ENCODE data around the gene NR0B2.

Gene NR0B2

GRCh38 chr1:26938004-26938658 is 24.4 kb upstream of the NR0B2 start:
- Histone ChIP-seq H3F3A (ENCODE audit: control insufficient read depth, insufficient read depth) (no peaks in the 10 kb centered on the region), H3K9me3 (ENCODE audit: control insufficient read depth, insufficient read depth, low read length) (no peaks in the 10 kb centered on the region), H3K4me2 (ENCODE audit: low read length) (no peak overlapping the region), H3K4me3 (ENCODE audit: low read length) (no peak overlapping the region), H3K79me2 (ENCODE audit: control insufficient read depth, low read length) (peaks cover 58% of the 10 kb centered on the region), H3K36me3 (ENCODE audit: control insufficient read depth, low read length) (peaks cover 63% of the 10 kb centered on the region), H3K27me3 (ENCODE audit: control insufficient read depth, low read length) (no peaks in the 10 kb centered on the region), H3K4me1 (ENCODE audit: control insufficient read depth, low read length) (no peaks in the 10 kb centered on the region), H4K20me1 (ENCODE audit: control insufficient read depth, insufficient read depth, low read depth, low read length) (no peaks in the 10 kb centered on the region), H3K9me2 (replicated peaks; ENCODE audit: control insufficient read depth, low read length) (no peaks in the 10 kb centered on the region), H3K27ac (ENCODE audit: low read depth, low read length) (no peak overlapping the region)
- TF ChIP-seq, protein P1, sequence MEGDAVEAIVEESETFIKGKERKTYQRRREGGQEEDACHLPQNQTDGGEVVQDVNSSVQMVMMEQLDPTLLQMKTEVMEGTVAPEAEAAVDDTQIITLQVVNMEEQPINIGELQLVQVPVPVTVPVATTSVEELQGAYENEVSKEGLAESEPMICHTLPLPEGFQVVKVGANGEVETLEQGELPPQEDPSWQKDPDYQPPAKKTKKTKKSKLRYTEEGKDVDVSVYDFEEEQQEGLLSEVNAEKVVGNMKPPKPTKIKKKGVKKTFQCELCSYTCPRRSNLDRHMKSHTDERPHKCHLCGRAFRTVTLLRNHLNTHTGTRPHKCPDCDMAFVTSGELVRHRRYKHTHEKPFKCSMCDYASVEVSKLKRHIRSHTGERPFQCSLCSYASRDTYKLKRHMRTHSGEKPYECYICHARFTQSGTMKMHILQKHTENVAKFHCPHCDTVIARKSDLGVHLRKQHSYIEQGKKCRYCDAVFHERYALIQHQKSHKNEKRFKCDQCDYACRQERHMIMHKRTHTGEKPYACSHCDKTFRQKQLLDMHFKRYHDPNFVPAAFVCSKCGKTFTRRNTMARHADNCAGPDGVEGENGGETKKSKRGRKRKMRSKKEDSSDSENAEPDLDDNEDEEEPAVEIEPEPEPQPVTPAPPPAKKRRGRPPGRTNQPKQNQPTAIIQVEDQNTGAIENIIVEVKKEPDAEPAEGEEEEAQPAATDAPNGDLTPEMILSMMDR (IDR thresholded peaks at IDR 0.05; ENCODE audit: low read depth, low read length, poor library complexity, severe bottlenecking), result no peak
- no peak for TF ChIP-seq EZH2phosphoT487 (IDR thresholded peaks at IDR 0.05; ENCODE audit: borderline replicate concordance, low read length)

DNA sequence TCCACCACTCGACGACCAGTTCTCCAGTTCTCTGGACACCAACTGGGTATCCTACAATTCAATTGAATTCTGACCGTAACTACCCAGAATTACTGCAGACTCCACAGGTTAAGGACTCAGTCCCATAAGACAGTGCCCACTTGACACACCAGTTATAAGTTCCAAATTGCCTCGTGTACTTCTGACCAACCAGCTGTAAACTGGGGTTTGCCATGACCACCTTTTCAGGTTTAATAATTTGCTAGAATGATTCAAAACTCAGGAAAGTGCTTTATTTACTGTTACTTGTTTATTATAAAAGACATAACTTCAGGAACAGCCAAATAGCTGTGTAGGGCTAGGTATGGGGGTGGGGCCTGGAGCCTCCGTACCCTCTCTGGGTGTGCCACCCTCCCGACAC is 23.0 kb upstream of the NR0B2 start:
- Histone ChIP-seq H3K9me3 (ENCODE audit: control insufficient read depth, insufficient read depth, low read length) (no peaks in the 10 kb centered on the region), H3K4me1 (ENCODE audit: control insufficient read depth, low read length) (peaks cover 6% of the 10 kb centered on the region), H3K36me3 (ENCODE audit: control insufficient read depth, low read length) (peaks cover 64% of the 10 kb centered on the region), H4K20me1 (ENCODE audit: control insufficient read depth, insufficient read depth, low read depth, low read length) (no peaks in the 10 kb centered on the region), H3F3A (ENCODE audit: control insufficient read depth, insufficient read depth) (no peaks in the 10 kb centered on the region), H3K9me2 (replicated peaks; ENCODE audit: control insufficient read depth, low read length) (no peaks in the 10 kb centered on the region), H3K4me2 (ENCODE audit: low read length) (no peak overlapping the region), H3K79me2 (ENCODE audit: control insufficient read depth, low read length) (peaks cover 69% of the 10 kb centered on the region), H3K27me3 (ENCODE audit: control insufficient read depth, low read length) (no peaks in the 10 kb centered on the region), H3K4me3 (ENCODE audit: low read length) (no peak overlapping the region), H3K27ac (ENCODE audit: low read depth, low read length) (no peak overlapping the region)
- TF ChIP-seq, protein P1 (IDR thresholded peaks at IDR 0.05; ENCODE audit: low read depth, low read length, poor library complexity, severe bottlenecking), result no peak
- no peak for TF ChIP-seq EZH2phosphoT487 (IDR thresholded peaks at IDR 0.05; ENCODE audit: borderline replicate concordance, low read length)

DNA sequence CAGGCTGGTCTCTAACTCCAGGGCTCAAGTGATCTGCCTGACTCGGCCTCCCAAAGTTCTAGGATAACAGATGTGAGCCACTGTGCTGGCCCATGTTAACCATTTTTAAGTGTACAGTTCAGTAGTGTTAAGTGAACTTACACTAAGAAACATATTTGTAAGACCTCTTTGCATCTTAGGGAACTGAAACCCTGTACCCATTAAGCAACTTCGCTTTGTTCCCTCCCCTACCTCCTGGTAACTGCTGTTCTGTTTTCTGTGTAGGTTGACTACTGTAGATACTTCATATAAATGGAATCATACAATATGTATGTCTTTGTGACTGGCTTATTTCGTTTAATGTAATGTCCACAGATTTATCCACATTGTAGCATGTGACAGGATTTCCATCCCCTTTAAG is 18.8 kb upstream of the NR0B2 start:
- Histone ChIP-seq H3K36me3 (ENCODE audit: control insufficient read depth, low read length) (peaks cover 68% of the 10 kb centered on the region), H3K9me3 (ENCODE audit: control insufficient read depth, insufficient read depth, low read length) (no peaks in the 10 kb centered on the region), H3K9me2 (replicated peaks; ENCODE audit: control insufficient read depth, low read length) (no peaks in the 10 kb centered on the region), H3K4me1 (ENCODE audit: control insufficient read depth, low read length) (peaks cover 6% of the 10 kb centered on the region), H4K20me1 (ENCODE audit: control insufficient read depth, insufficient read depth, low read depth, low read length) (peaks cover 3% of the 10 kb centered on the region; the same call in 1 of the 2 replicates), H3K27me3 (ENCODE audit: control insufficient read depth, low read length) (no peaks in the 10 kb centered on the region), H3K27ac (ENCODE audit: low read depth, low read length) (no peak overlapping the region), H3K79me2 (ENCODE audit: control insufficient read depth, low read length) (peaks cover 75% of the 10 kb centered on the region), H3F3A (ENCODE audit: control insufficient read depth, insufficient read depth) (no peaks in the 10 kb centered on the region), H3K4me3 (ENCODE audit: low read length) (no peak overlapping the region), H3K4me2 (ENCODE audit: low read length) (no peak overlapping the region)
- no peak for TF ChIP-seq EZH2phosphoT487 (IDR thresholded peaks at IDR 0.05; ENCODE audit: borderline replicate concordance, low read length)
- TF ChIP-seq, protein P1 (IDR thresholded peaks at IDR 0.05; ENCODE audit: low read depth, low read length, poor library complexity, severe bottlenecking), result no peak

Measured in DOHH2 (cell line).